ENCODE results near the gene NUFIP2.
A peak's percentile ranks its signal among the peaks of the same experiment; 100 is the strongest.

Gene NUFIP2

GRCh38 chr17:29212094-29212631, 81.8 kb downstream of the NUFIP2 start:
- Histone ChIP-seq H3K4me3 (ENCODE audit: low read length) (no peak overlapping the region), H3K27me3 (replicated peaks; ENCODE audit: control insufficient read depth, insufficient read depth, low read length) (no peaks in the 10 kb centered on the region), H3K9me3 (ENCODE audit: control insufficient read depth, low read length) (no peaks in the 10 kb centered on the region), H3K36me3 (ENCODE audit: control insufficient read depth, insufficient read depth, low read length, severe bottlenecking) (no peaks in the 10 kb centered on the region), H3K4me1 (ENCODE audit: control insufficient read depth, insufficient read depth, low read length) (peaks cover 5% of the 10 kb centered on the region), H3K9ac (ENCODE audit: low read length) (no peak overlapping the region)
- DNase-seq (ENCODE audit: low read depth): no peak

- Histone ChIP-seq H3K4me3 (ENCODE audit: low read length) (no peak overlapping the region), H3K36me3 (ENCODE audit: control insufficient read depth, insufficient read depth, low read length, severe bottlenecking) (no peaks in the 10 kb centered on the region), H3K9me3 (ENCODE audit: control insufficient read depth, low read length) (no peaks in the 10 kb centered on the region), H3K27me3 (replicated peaks; ENCODE audit: control insufficient read depth, insufficient read depth, low read length) (no peaks in the 10 kb centered on the region), H3K4me1 (ENCODE audit: control insufficient read depth, insufficient read depth, low read length) (peaks cover 5% of the 10 kb centered on the region), H3K9ac (ENCODE audit: low read length) (no peak overlapping the region)
- peak; percentile 10 for DNase-seq (ENCODE audit: low read depth)
Observed at GRCh38 chr17:29210879-29211278, 83.1 kb downstream of the NUFIP2 start.

GRCh38 chr17:29209073-29209472, 84.9 kb downstream of the NUFIP2 start:
- Histone ChIP-seq H3K27me3 (replicated peaks; ENCODE audit: control insufficient read depth, insufficient read depth, low read length) (no peaks in the 10 kb centered on the region), H3K9me3 (ENCODE audit: control insufficient read depth, low read length) (no peaks in the 10 kb centered on the region), H3K36me3 (ENCODE audit: control insufficient read depth, insufficient read depth, low read length, severe bottlenecking) (no peaks in the 10 kb centered on the region), H3K4me1 (ENCODE audit: control insufficient read depth, insufficient read depth, low read length) (peaks cover 5% of the 10 kb centered on the region), H3K9ac (ENCODE audit: low read length) (no peak overlapping the region), H3K4me3 (ENCODE audit: low read length) (no peak overlapping the region)
- DNase-seq (ENCODE audit: low read depth): no peak

GRCh38 chr17:29207975-29208374, 86.0 kb downstream of the NUFIP2 start:
- H3K4me1 ChIP-seq (ENCODE audit: control insufficient read depth, insufficient read depth, low read length): peaks cover 5% of the 10 kb centered on the region
- no peaks in the 10 kb centered on the region for H3K9me3 ChIP-seq (ENCODE audit: control insufficient read depth, low read length)
- H3K27me3 ChIP-seq (replicated peaks; ENCODE audit: control insufficient read depth, insufficient read depth, low read length): no peaks in the 10 kb centered on the region
- no peaks in the 10 kb centered on the region for H3K36me3 ChIP-seq (ENCODE audit: control insufficient read depth, insufficient read depth, low read length, severe bottlenecking)
- no peak overlapping the region for H3K4me3 ChIP-seq (ENCODE audit: low read length)
- DNase-seq (ENCODE audit: low read depth): no peak
- no peak overlapping the region for H3K9ac ChIP-seq (ENCODE audit: low read length)
